ENCODE results near the gene HAND2. TPM values are rescaled to one million over a fixed set of nuclear protein-coding genes. Genes with fewer than 3 reads are reported as not detected.

The HAND2 gene
- total and polyA plus RNA-seq, 2 experiments from 2014 or later: 0.15 TPM; not detected in 1

GRCh38 chr4:173482330-173482931, 47.6 kb downstream of the HAND2 start:
- ATAC-seq (no peak), DNase-seq (ENCODE audit: low spot score) (no peak)
- H3K4me3 ChIP-seq: no peak overlapping the region
- H3K27ac Mint-ChIP-seq: no peak overlapping the region
- H3K4me2 ChIP-seq: no peak overlapping the region
- H3K9me2 ChIP-seq (ENCODE audit: insufficient read depth): peaks cover 4% of the 10 kb centered on the region; the same call in 1 of the 2 replicates
- H2AFZ ChIP-seq: no peak overlapping the region
- no peaks in the 10 kb centered on the region for H3K36me3 Mint-ChIP-seq (ENCODE audit: low read depth)
- no peak overlapping the region for H3K27ac ChIP-seq (ENCODE audit: low read depth)
- no peaks in the 10 kb centered on the region for H3K27me3 ChIP-seq (ENCODE audit: insufficient read depth)
- H3K79me2 ChIP-seq (replicated peaks; ENCODE audit: insufficient read depth): no peaks in the 10 kb centered on the region
- no peaks in the 10 kb centered on the region for H3K4me1 ChIP-seq (ENCODE audit: insufficient read depth)
- no peak overlapping the region for H3K4me3 Mint-ChIP-seq
- no peaks in the 10 kb centered on the region for H3K4me1 Mint-ChIP-seq
- peaks cover 5% of the 10 kb centered on the region; the same call in 1 of the 2 replicates for H3F3A ChIP-seq (replicated peaks; ENCODE audit: low read depth)
- H3K36me3 ChIP-seq (ENCODE audit: insufficient read depth): no peaks in the 10 kb centered on the region
- no peaks in the 10 kb centered on the region for H4K20me1 ChIP-seq (replicated peaks; ENCODE audit: insufficient read depth)
- H3K27me3 Mint-ChIP-seq (ENCODE audit: insufficient read depth, low read depth, poor library complexity): no peaks in the 10 kb centered on the region
- no peaks in the 10 kb centered on the region; the same call in 2 of the 3 replicates for H3K9me3 Mint-ChIP-seq
- no peak for TF ChIP-seq EZH2phosphoT487 (IDR thresholded peaks at IDR 0.05; ENCODE audit: unreplicated experiment)
- no peak for TF ChIP-seq ZNF462 (CRISPR knock-in tag; IDR thresholded peaks at IDR 0.05)
- TF ChIP-seq ZNF331 (CRISPR knock-in tag; IDR thresholded peaks at IDR 0.05; ENCODE audit: low read depth): no peak
- TF ChIP-seq NANOG (IDR thresholded peaks at IDR 0.05; ENCODE audit: borderline replicate concordance): no peak
- TF ChIP-seq ETS1 (IDR thresholded peaks at IDR 0.05): no peak
- TF ChIP-seq EZH2 (IDR thresholded peaks at IDR 0.05; ENCODE audit: low read depth, unreplicated experiment): no peak
- no peak for TF ChIP-seq REST (IDR thresholded peaks at IDR 0.05; ENCODE audit: unreplicated experiment)
- TF ChIP-seq POLR2AphosphoS5 (IDR thresholded peaks at IDR 0.05; ENCODE audit: low read depth): no peak
- TF ChIP-seq JUNB (IDR thresholded peaks at IDR 0.05; ENCODE audit: unreplicated experiment): no peak
- no peak for TF ChIP-seq CTCF (conservative IDR thresholded peaks at IDR 0.05; ENCODE audit: low read depth in 2 of 2)

All from GM23338 (cell line).